Small intestine (tissue), 7 donors: Measurements from ENCODE around the gene NEK10. TPM values are rescaled to one million over a fixed set of nuclear protein-coding genes. Genes with fewer than 3 reads are reported as not detected.

Experiments
- DNase-seq, 2 donors: peaks; one replicate each; pipeline versions ENCODE4 v3.0.0 to v3.0.0-alpha.2; 2013
- FAIRE-seq: peaks from 2 replicates; lab custom pipeline; 2012; peaks lifted over from hg19 to GRCh38; lab: Jason Lieb, UNC
- H3K27ac ChIP-seq, 3 donors: one replicate each; pipeline ENCODE4 v1.5.1; 2013; ENCODE audit warnings: low read length in 2 of 3, mild to moderate bottlenecking in 2 of 3, control low read depth in 1 of 3, inconsistent platforms in 1 of 3, low read depth in 1 of 3, moderate library complexity in 1 of 3
- H3K27me3 ChIP-seq, 3 donors: one replicate each; pipeline ENCODE4 v1.6.1; 2013; ENCODE audit warnings: low read length in 3 of 3, inconsistent platforms in 1 of 3; ENCODE audit not compliant: control insufficient read depth in 3 of 3, insufficient read depth in 3 of 3
- H3K36me3 ChIP-seq, 3 donors: one replicate each; pipeline ENCODE4 v1.6.1; 2013; ENCODE audit warnings: low read length in 3 of 3, inconsistent platforms in 1 of 3, low read depth in 1 of 3, mild to moderate bottlenecking in 1 of 3, moderate library complexity in 1 of 3; ENCODE audit not compliant: control insufficient read depth in 3 of 3, insufficient read depth in 2 of 3
- H3K4me1 ChIP-seq, 3 donors: one replicate each; pipeline ENCODE4 v1.6.1; 2013; ENCODE audit warnings: low read length in 2 of 3, inconsistent platforms in 1 of 3, low read depth in 1 of 3, mild to moderate bottlenecking in 1 of 3, moderate library complexity in 1 of 3; ENCODE audit not compliant: control insufficient read depth in 3 of 3, insufficient read depth in 2 of 3
- H3K4me3 ChIP-seq, 3 donors: one replicate each; pipeline ENCODE4 v1.5.1; 2013; ENCODE audit warnings: low read length in 3 of 3, control low read depth in 1 of 3, inconsistent platforms in 1 of 3, low read depth in 1 of 3, mild to moderate bottlenecking in 1 of 3, moderate library complexity in 1 of 3
- H3K9me3 ChIP-seq, 2 donors: one replicate each; pipeline ENCODE4 v1.6.1; 2013; ENCODE audit warnings: low read depth in 1 of 2, low read length in 1 of 2; ENCODE audit not compliant: control insufficient read depth in 2 of 2, insufficient read depth in 1 of 2
- WGBS, 3 donors: extraction: QIAGEN DNeasy Blood & Tissue Kit; methylation state at CpG; one replicate each; pipeline ENCODE4 v1.1.7; 2013; 5-methylcytosine and 5-hydroxymethylcytosine counted together
- polyA plus RNA-seq, 4 donors: library from polyadenylated mRNA; stranded (reverse) in 3 of 4; unstranded in 1 of 4; fragments of 200-250 nt in 3 of 4; fragments of 120-200 nt in 1 of 4; gene quantifications; one replicate each; pipeline versions ENCODE4 v1.2.1 to v1.2.3, GENCODE V29; 2013
- donor health status: healthy with polysubstance abuse.
- donor health status: control.
- donor health status: control.
- donor health status: Bipolar disorder and iron deficiency.
- donor health status: healthy.

NEK10 gene
- polyA plus RNA-seq, 4 donors, result 0.30 to 3.6 (median 0.67) TPM

DNA sequence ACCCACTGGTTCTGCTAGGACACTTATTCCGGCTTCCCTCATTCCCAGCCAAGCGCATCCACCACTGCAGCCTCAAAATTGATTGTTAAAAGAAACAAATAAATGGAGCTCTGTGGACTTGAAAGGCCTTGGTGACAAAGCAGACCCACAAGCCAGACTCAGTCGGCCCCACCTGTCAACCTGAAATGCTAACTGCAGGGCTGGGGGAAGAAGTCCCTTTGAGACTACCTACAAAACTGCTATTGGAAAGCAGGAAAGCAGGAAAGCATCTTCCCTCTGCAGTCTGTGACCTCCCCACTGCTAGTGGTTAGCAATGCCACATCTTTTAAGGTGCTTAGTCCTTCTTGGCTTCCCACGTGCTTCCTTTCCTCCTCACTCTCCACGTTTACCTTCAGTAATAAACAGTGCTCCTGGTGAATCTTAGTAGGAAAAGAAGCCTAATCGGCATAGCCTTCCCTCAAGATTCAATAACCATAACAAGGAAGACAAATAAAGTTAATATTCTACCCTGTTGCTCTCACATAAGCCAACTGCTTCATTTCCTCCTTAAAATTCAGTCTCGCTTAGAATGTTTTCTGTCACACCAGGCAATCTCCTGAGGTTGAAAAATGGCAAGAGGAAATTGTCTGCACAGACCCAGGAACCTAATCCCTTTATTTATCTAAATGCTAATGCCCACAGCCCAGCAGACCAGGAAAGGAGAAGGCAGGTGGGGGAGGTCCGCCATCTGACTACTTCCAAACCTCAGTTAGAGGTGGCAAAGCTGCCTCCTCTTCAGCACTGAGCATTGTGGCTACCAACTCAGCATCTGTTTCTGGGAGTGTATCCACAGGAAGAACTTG lies 296.2 kb downstream of the NEK10 start:
- FAIRE-seq (no peak), DNase-seq (no peak)
- no peak overlapping the region for H3K27ac ChIP-seq
- no peak overlapping the region for H3K4me3 ChIP-seq
- H3K4me1 ChIP-seq, result peaks cover 0 to 14% (median 0%) of the 10 kb centered on the region in 3 donors
- WGBS, 3 donors, result 51 to 58% (median 51%) methylated on average over 8 of the region's 8 CpGs
- H3K36me3 ChIP-seq, result no peaks in the 10 kb centered on the region
- no peaks in the 10 kb centered on the region for H3K27me3 ChIP-seq
- H3K9me3 ChIP-seq, result no peaks in the 10 kb centered on the region

GRCh38 chr3:27060336-27060735 lies 308.8 kb downstream of the NEK10 start:
- H3K27ac ChIP-seq, result no peak overlapping the region
- H3K4me1 ChIP-seq, result no peaks in the 10 kb centered on the region
- no peak for FAIRE-seq
- WGBS, 3 donors, result 44 to 73% (median 60%) methylated on average over 2 of the region's 2 CpGs
- H3K36me3 ChIP-seq, result no peaks in the 10 kb centered on the region
- H3K9me3 ChIP-seq, result peaks cover 0 to 4% of the 10 kb centered on the region in 2 donors
- no peak for DNase-seq
- no peaks in the 10 kb centered on the region for H3K27me3 ChIP-seq
- no peak overlapping the region for H3K4me3 ChIP-seq

Other genes starting within 250 kb of the NEK10 start
- 10 to 100 TPM; 13.8 to 53.0 (median 28.4) TPM for gene SLC4A7, start 115.0 kb upstream of the NEK10 start, polyA plus RNA-seq